ENCODE data around the gene GABBR2.

Gene GABBR2

GRCh38 chr9:98520221-98520960 lies 188.3 kb downstream of the GABBR2 start:
- Mint-ChIP-seq H3K27me3 (ENCODE audit: low read depth, poor library complexity) (peaks cover 3% of the 10 kb centered on the region), H3K9me3 (no peaks in the 10 kb centered on the region), H3K4me3 (no peak overlapping the region), H3K27ac (no peak overlapping the region), H3K4me1 (peaks cover 12% of the 10 kb centered on the region), H3K36me3 (ENCODE audit: low read depth) (no peaks in the 10 kb centered on the region)
- no peak for DNase-seq
- TF ChIP-seq CTCF (IDR thresholded peaks at IDR 0.05), result no peak

GRCh38 chr9:98519641-98520040 lies 189.1 kb downstream of the GABBR2 start:
- Mint-ChIP-seq H3K4me3 (no peak overlapping the region), H3K27ac (no peak overlapping the region), H3K27me3 (ENCODE audit: low read depth, poor library complexity) (peaks cover 3% of the 10 kb centered on the region), H3K9me3 (no peaks in the 10 kb centered on the region), H3K36me3 (ENCODE audit: low read depth) (no peaks in the 10 kb centered on the region), H3K4me1 (peaks cover 12% of the 10 kb centered on the region)
- no peak for DNase-seq
- TF ChIP-seq CTCF (IDR thresholded peaks at IDR 0.05), result no peak

- Mint-ChIP-seq H3K4me3 (no peak overlapping the region), H3K27me3 (ENCODE audit: low read depth, poor library complexity) (peaks cover 3% of the 10 kb centered on the region), H3K4me1 (peaks cover 12% of the 10 kb centered on the region), H3K9me3 (no peaks in the 10 kb centered on the region), H3K36me3 (ENCODE audit: low read depth) (no peaks in the 10 kb centered on the region), H3K27ac (no peak overlapping the region)
- peak; percentile 23 for DNase-seq
- TF ChIP-seq CTCF (IDR thresholded peaks at IDR 0.05), result no peak
Measured at GRCh38 chr9:98518556-98518955, 190.2 kb downstream of the GABBR2 start.

- Mint-ChIP-seq H3K36me3 (ENCODE audit: low read depth) (no peaks in the 10 kb centered on the region), H3K9me3 (no peaks in the 10 kb centered on the region)
- no peak for TF ChIP-seq CTCF (IDR thresholded peaks at IDR 0.05)
Measured at GRCh38 chr9:98517761-98518160, 191.0 kb downstream of the GABBR2 start.

GRCh38 chr9:98516897-98517503 lies 191.7 kb downstream of the GABBR2 start:
- H3K27me3 Mint-ChIP-seq (ENCODE audit: low read depth, poor library complexity), result peaks cover 3% of the 10 kb centered on the region
- H3K27ac Mint-ChIP-seq, result no peak overlapping the region
- TF ChIP-seq CTCF (IDR thresholded peaks at IDR 0.05), result no peak
- no peaks in the 10 kb centered on the region for H3K36me3 Mint-ChIP-seq (ENCODE audit: low read depth)
- peaks cover 12% of the 10 kb centered on the region for H3K4me1 Mint-ChIP-seq
- H3K4me3 Mint-ChIP-seq, result no peak overlapping the region
- DNase-seq, result no peak
- no peaks in the 10 kb centered on the region for H3K9me3 Mint-ChIP-seq

More at GRCh38 chr9:98517761-98518160, 191.0 kb downstream of the GABBR2 start:
- Mint-ChIP-seq H3K4me1 (peaks cover 12% of the 10 kb centered on the region), H3K27me3 (ENCODE audit: low read depth, poor library complexity) (peaks cover 3% of the 10 kb centered on the region), H3K4me3 (no peak overlapping the region), H3K27ac (peak overlapping the region; percentile 32)
- DNase-seq, result no peak

Data from nephron progenitor cell (in vitro differentiated cells).